ENCODE results near the gene LSM14B.
"Not testable (repeated sequence)": the region's sequence is repeated elsewhere in the genome, so short reads cannot be mapped to it uniquely, and the experiment has no call there.

The LSM14B gene

DNA sequence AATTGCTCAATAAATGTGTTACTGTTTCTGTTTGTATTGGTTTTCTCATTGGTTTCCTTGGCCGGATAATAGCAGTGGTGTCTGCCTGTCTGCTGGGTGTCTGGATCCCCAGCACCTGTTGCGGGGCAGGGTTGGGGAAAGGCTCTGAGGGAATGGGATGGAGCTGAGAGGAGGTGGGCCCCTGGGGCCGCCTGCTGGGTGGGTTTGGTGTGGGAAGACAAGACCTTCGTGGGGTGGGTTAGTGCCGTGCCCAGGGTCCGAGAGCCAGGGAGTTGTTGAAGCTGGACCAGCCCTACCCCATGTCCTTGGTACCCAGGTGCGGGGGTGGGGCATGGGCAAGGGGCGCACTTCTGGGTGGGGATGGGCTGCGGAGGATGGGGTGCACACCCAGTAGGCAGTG, 25.3 kb downstream of the LSM14B start:
- DNase-seq, result no peak

DNA sequence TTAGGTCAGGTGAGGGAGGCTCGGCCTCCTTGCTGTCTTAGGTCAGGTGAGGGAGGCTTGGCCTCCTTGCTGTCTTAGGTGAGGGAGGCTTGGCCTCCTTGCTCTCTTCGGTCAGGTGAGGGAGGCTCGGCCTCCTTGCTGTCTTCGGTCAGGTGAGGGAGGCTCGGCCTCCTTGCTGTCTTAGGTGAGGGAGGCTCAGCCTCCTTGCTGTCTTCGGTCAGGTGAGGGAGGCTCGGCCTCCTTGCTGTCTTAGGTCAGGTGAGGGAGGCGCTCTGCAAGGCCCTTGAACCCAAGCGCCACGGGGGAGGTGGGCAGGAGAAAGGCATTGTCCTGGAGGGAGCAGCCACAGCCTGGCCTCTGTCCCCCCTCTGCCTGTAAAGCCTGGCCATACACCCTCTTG, 26.1 kb downstream of the LSM14B start:
- not testable (repeated sequence) for DNase-seq

DNA sequence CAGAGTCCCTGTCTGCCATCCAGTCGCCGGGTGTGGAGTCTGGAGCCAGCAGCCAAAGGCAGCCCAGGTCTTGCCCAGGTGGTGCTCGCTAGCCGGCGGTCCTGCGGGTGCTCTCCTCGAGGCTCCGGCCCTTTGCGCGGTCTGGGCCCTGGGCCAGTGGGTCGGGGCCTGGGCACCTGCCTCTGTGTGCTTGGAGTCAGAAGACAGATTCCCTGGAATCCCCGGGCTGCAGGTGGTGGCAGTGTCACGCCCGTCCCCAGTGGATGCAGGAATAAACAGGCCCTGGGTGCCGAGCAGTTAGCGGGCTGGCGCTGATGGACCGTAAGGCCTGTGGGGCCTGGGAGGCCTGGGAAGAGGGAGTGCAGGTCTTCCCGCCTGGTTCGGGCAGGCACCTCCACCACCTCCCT, 26.6 kb downstream of the LSM14B start:
- DNase-seq, result no peak

DNA sequence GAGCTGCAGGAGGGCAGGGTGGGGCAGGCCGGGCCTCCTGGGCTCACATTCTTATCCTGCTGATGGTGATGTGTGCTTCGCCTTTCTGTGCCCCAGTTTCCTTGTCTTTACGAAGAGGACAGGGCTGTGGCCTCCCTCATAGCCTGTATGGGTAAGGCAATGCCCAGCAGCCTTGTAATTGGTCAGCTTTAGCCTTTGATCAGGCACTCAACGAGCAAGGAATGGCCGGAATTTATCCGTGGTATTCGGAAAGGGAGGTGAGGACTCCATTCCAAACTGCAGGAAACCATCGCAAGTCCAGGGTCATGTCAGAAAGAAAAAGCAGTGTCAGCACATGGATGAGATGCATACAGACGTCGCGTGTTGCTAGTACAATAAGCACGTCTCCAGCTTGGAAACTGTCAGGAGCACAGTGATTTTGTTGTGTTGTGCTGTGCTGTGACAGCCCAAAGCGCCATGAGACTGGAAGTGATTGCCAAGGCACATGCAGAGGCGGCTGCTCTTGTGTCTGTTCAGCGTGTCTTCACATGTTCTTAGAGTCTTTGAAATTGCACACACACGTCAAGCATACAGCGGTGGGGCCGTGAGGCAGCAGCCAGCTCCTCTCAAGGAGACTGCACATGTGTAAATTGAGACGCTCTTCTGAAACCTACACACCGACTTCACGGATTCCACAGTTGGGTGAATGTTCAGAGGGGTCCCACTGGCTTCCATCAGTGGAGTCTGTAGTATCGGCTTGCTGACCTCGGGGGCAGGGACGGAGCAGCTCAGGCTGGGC, 27.4 kb downstream of the LSM14B start:
- DNase-seq, result no peak

DNA sequence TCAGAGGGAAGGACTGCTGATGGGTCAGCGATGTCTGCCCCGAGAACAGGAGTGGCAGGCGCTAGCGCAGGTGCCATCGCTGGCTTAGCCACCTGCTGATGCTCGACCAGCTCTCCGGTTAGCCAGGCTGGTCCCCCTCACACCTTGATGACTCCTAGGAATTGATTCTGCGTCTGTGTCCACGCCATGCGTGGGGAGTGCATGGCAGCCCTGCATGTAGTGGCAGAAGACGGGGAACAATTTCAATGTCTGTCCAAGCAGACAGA, 28.0 kb downstream of the LSM14B start:
- DNase-seq, result no peak

DNA sequence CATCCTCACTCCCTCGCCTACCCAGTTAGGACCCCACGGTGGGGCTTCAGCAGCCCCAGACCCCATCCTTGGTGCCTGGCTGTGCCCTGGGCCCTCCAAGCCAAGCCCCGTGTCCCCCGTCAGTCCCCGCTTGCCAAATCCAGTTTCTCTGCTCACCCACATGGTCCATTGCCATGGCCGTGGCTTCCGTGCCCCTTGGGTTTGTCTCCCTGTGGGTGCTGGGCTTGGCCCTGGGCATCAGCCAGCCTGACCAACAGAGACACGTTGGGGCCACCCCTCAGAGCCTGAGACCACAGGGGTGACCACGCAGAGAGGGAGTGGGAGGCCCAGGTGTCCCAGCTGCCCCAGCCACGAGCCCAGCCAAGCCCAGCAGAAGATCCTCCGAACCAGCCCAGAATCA, 28.9 kb downstream of the LSM14B start:
- DNase-seq, result no peak

DNA sequence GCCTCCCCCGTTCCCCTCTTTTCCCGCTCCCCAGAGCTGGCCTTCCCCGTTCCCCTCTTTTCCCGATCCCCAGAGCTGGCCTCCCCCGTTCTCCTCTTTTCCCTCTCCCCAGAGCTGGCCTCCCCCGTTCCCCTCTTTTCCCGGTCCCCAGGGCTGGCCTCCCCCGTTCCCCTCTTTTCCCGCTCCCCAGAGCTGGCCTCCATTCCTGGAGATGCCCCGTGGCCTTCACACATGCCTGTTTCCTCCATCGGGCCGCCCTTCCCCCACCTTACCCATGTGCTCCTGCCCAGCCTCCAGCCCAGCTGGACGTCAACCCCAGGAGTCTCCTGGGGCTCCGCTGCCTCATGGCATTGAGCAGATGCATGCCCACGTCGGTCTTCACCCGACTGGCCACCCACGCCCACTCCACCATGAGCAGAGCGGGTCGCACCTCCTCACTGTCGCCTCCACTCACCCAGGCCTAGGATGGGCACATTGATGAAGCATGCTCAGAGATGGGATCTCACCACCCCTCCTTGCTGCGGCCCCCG, 29.6 kb downstream of the LSM14B start:
- DNase-seq, result no peak

DNA sequence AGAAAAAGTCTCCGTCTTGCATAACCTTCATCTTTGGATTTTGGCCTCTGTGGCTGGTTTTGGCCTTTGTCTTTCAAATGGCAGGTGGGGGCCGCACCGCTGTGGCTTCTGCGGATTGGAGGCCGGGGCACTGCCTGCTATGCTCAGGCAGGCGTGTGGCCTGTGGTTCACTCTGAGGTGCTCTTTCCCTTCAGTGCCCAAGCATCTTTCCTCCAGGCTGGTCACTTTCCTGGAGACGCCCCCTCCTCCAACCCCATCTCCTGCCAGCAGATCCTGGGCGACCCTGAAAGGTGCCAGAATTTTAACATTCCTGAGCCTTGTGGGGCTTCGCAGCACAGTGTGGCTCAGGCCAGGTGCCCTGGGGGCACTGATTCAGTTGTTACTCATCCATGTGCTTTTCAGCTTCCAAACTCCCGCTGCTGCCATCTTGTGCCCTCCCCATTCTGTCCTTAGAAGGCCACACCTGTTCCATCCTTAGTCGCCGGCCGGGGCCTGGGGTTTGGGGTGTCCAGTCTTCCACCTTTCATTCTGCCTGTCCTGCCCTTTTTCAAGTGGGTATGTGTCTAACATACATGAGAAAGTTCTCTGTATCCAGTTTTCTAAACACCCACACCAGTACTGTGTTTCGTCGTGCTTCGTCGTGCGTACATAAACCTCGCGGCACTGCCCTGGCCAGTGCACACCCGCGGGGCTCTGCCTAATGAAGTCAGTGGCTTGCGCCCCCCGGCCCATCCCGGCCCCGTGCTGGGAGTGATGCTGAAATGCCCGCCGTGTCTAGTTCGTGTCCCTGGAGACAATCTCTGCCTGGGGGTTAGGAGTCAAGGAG, 33.4 kb downstream of the LSM14B start:
- DNase-seq, result no peak

DNA sequence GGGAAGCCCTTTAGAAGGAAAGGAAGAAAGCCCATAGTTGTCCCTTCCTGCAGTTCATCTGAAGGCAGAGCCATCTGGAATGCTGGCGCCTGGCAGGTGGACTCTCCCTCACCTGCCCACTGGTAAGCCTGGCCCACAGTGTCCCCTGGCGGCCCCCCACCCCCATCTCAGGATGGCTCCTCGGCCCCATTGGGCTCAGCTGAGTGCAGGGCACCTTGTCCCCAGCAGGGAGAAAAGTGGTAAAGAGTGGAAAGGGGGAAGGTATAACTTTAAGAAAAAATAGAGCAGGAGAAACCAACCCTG, 33.9 kb downstream of the LSM14B start:
- no peak for DNase-seq

DNA sequence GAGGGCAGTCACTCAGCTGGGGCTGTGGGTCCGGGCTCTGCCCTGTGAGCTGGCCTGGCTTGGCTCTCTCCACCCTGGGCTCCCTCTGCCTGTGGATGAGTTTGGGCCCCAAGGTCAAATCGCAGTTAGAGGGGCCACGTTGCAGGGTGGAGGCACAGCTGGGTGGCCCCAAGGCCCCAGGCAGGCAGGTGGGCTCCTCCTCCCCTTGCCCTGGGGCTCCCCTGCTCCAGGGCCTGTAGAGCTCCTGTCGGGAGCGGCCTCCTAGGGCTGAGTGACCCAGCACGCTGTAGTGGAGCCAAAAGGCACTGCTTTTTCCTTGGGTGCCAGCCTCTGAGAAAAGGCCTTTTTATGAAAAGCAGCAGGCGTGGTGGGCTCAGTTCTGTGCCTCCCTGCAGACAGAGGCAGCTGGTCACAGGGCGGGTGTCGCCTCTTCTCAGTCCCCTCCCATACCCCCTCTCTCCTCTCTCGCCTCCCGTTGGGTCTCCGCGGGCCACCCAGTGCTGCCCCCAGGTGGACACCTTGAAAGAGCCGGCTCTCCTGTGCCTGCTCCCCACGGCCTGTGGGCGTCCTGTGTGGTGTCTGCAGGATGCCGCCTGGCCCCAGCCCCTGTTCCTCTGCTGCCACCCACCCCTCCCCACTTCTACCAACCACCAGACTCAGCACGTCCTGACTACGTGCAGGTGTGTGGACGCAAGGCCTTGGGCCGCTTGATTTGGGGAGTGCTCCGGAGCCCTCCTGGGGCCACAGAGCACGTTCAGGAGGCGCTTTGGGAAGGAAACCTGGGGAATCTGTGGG, 34.5 kb downstream of the LSM14B start:
- peak; percentile 87 for DNase-seq

DNA sequence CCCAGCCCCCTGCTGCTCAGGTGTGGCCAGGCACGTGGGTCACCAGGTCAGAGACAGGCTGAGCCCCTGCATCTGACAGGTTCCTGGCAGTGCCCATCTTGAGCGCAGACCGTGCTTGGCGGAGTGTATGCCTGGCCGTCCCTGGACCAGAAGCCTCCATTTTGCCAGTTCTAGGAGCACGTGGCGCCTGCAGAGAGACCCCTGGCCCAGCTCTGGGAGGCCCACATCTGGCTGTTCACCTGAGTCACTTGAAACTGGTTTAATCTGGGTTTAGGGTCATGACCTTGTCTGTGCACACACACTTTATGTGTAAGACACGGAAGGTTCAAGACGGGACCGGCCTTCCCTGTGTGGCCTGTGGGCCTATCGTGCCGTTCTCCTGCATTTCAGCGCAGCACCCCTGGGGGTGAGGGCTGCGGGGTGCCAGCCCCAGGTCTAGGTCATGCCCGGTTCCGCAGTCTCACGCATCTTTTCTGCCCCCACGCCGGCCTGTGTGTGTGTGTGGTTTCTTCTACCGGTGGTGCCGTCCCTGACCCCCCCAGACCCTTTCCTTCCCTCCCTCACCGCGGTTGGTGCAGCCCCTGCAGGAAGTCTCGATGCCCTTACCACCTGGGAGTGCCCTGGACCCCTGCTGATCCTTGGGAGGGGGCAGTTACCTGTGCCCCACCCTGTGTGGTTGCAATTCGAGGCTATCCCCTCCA, 35.3 kb downstream of the LSM14B start:
- DNase-seq, result no peak

DNA sequence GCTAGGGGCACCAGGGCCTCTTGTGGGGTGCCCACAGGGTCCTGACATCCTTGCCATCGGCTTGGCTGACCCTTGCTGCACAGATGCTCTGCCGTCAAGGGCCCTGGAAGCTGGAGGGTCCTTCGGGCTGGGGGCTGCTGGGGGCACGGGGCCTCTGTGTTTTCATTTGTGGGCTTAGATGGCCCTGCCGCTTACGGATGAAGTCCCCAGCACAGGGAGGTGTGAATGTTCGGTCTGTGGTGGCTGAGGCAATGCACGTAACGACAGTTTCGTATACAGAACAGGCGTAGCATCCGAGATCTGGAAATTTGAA, 35.8 kb downstream of the LSM14B start:
- DNase-seq, result no peak

DNA sequence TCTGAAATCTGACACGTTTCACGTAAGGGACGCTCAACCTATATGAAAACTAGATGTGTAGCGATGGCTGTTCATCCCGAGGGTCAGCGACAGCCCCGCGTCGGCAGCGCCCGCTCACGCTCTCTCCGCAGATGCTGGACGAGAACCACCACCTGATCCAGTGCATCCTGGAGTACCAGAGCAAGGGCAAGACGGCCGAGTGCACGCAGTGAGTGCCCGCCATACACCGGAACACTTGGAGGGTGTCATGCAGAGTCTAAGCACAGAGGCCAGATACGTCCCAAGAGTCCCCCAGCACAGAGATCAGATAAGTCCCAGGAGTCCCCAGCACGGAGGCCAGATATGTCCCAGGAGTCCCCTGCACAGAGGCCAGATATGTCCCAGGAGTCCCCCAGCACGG, 36.3 kb downstream of the LSM14B start:
- no peak for DNase-seq

DNA sequence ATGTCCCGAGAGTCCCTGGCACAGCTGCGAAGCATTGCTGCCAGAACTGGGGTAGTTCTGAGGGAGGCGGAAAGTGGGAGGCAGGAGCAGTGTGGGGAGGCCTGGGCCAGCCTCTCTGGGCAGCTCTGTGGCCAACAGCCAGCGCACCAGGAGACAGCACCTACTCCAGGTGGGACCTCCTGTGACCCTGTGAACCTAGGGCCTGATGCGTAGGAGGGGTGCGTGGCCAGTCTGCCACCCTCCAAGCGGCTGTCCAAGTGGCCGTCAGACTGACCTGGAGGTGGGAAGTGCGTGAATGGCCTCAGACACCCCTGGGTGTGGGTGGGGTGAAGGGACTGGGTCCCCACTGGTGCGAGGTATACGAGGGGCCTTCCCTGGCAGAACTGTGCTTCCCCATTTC, 36.8 kb downstream of the LSM14B start:
- DNase-seq, result no peak

DNA sequence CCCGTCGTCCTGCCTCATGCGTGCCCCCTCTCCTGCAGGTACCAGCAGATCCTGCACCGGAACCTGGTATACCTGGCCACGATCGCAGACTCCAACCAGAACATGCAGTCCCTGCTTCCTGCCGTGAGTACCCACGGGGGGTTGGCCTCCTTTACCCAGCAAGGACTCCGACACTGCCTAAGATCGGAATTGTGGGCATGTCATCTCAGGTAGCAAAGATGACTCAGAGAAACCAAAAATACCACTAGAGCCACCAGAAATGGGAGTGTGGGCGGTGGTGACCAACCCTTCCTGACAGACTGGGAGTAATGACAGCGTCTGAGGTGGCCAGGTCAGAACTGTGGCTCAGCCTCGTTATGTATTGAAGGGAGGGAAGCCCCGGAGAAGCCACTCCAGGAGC, 37.6 kb downstream of the LSM14B start:
- peak; percentile 77 for DNase-seq

DNA sequence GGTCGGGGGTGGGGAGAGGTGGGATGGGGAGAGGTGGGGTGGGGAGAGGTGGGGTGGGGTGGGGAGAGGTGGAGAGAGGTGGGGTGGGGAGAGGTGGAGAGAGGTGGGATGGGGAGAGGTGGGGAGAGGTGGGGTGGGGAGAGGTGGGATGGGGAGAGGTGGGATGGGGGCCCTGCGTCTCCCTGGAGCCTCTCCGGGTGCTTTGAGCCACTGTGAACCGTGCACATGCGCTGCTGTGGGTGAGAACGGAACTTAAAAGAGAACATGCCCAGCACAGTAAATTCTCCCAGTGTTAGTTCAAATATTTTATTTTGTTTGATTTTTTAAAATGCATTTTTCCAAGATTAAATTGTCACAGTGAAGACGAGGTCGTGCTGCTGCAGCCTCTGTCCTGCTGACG, 38.0 kb downstream of the LSM14B start:
- no peak for DNase-seq

DNA sequence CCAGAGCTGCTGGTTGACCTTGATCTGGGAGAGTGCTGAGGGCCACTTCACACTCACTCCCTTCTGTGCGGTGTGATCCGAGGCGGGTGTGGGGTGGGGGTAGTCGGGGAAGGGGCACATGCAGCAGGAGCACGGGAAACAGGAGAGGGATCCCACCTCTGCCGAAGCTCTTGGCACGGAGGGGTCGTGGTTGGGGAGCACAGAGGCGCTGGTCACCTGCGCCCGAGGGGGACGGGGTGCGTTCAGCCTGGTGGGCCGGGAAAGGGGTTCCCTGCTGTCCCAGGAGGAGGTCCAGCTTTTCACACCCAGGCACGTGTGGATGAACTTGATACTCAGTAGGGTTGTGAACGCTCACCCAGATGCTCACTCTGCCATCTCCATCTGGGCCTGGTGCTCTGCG, 38.6 kb downstream of the LSM14B start:
- no peak for DNase-seq

DNA sequence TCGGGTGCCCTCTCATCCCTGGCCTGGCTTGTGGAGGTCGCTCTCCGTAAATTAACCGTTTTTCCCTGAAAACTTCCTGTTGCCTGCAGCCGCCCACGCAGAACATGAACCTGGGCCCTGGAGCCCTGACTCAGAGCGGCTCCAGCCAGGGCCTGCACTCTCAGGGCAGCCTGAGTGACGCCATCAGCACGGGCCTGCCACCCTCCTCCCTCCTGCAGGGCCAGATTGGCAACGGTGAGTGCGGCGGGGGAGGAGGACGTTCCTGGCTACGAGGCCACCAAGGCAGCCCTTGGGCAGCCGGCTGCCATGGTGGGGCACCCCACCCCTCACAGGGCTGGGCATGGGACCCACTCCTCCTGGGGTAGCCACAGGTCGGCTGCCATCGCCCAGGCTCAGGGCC, 39.1 kb downstream of the LSM14B start:
- DNase-seq, result no peak

DNA sequence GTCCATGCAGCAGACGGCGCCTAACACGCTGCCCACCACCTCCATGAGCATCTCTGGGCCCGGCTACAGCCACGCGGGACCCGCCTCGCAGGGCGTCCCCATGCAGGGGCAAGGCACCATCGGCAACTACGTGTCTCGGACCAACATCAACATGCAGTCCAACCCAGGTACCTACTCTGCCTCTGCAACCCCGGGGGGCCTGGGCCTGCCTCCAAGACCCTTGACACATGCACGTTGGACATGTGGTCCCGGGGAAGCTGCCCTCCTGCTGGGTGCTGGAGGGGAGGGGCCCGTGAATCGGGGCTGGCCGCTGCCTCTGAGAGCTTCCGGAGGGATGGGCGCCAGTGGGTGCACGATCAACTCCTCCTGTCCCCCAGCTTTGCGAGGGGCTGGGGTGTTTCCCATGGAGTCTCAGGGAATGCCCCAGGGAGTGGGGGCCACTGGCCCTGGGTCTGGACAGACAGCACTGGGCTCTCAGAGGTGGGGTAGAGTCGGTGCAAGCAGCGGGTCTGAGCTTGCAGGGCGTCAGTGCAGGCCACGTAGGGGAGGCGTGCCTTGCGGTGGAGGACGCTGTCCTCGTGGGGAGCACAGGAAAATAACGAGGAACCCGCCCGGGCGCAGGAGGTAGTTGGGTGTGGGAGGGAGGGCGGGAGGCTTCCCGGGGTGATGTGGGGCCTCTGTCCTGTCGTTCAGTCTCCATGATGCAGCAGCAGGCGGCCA, 40.6 kb downstream of the LSM14B start:
- DNase-seq, result no peak

DNA sequence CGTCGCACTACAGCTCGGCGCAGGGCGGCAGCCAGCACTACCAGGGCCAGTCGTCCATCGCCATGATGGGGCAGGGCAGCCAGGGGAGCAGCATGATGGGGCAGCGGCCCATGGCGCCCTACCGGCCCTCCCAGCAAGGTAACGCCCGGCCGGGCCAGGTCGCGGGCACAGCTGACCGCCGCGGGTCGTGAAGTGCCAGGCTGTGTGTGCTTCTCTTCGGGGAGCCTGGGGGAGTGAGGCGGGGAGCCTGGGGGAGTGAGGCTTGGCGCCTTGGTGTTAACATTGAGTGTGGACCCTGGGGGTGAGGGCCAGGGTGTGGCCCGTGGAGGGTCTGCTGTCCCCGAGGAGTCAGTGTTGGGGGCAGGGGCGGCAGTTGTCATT, 41.2 kb downstream of the LSM14B start:
- no peak for DNase-seq

DNA sequence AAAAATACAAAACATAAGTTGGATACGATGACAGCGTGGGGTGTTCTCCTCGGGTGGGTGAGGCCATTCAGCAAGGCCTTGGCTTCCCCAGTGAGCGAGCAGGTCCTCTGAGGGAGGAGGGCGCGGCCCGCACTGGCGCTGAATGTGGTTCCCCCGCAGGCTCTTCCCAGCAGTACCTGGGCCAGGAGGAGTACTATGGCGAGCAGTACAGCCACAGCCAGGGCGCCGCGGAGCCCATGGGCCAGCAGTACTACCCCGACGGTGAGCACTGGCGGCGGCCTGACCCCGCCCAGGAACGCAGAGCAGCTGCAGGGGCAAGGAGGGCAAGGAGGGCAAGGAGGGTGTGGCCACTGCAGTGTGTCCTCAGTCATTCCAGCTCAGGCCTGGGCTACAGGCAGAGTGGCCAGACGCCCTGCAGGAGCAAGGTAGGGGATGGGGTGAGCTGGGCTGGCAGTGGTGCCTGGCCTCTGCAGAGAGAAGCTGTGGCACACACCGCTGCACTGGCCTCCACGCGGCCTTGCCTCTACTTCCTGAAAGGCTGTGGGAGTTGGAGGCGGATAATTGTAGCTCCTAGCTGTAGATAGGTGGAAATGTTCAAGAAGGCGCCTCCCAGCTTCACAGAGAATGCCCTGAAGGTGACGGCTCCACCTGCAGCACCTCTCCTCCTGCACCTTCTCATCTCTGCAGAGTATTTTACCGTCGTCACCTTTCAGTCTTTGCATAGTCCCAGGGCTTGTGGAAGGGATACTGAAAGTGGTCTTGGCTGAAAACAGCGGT, 41.9 kb downstream of the LSM14B start:
- no peak for DNase-seq

All from activated CD8-positive, alpha-beta memory T cell treated with anti-CD3 and anti-CD28 coated beads for 24 hours (primary cell).